NCI-H774 (cell line): ENCODE measurements around the gene CFAP410.

Experiments used
- DNase-seq: peaks from one replicate; lab custom pipeline; 2025; lab: John Stamatoyannopoulos, UW

CFAP410 gene

GRCh38 chr21:44330698-44331097 lies 8.5 kb downstream of the CFAP410 start:
- DNase-seq = no peak

- no peak for DNase-seq
Observed at GRCh38 chr21:44329971-44330681, 9.1 kb downstream of the CFAP410 start.

GRCh38 chr21:44329086-44329889 lies 9.9 kb downstream of the CFAP410 start:
- DNase-seq = no peak

GRCh38 chr21:44328242-44328895 lies 10.8 kb downstream of the CFAP410 start:
- DNase-seq = no peak

GRCh38 chr21:44327603-44327974 lies 11.6 kb downstream of the CFAP410 start:
- no peak for DNase-seq

- DNase-seq = no peak
Observed at GRCh38 chr21:44326716-44327602, 12.2 kb downstream of the CFAP410 start.

- no peak for DNase-seq
Observed at GRCh38 chr21:44326272-44326647, 12.9 kb downstream of the CFAP410 start.

GRCh38 chr21:44325386-44326271 lies 13.6 kb downstream of the CFAP410 start:
- no peak for DNase-seq

- no peak for DNase-seq
Observed at GRCh38 chr21:44324854-44325107, 14.4 kb downstream of the CFAP410 start.

GRCh38 chr21:44324106-44324853 lies 14.9 kb downstream of the CFAP410 start:
- no peak for DNase-seq

- no peak for DNase-seq
Observed at GRCh38 chr21:44323591-44323990, 15.6 kb downstream of the CFAP410 start.

- no peak for DNase-seq
Observed at GRCh38 chr21:44322621-44323325, 16.4 kb downstream of the CFAP410 start.

- no peak for DNase-seq
Observed at GRCh38 chr21:44321846-44322450, 17.2 kb downstream of the CFAP410 start.

GRCh38 chr21:44320847-44321246 lies 18.3 kb downstream of the CFAP410 start:
- DNase-seq = no peak

- DNase-seq = no peak
Observed at GRCh38 chr21:44319407-44320065, 19.7 kb downstream of the CFAP410 start.

GRCh38 chr21:44318489-44319285 lies 20.5 kb downstream of the CFAP410 start:
- no peak for DNase-seq

GRCh38 chr21:44317871-44318270 lies 21.3 kb downstream of the CFAP410 start:
- DNase-seq = no peak

- DNase-seq = no peak
Observed at GRCh38 chr21:44317241-44317782, 21.9 kb downstream of the CFAP410 start.
